Measurements from ENCODE around the gene PRDM2.
"Not testable (repeated sequence)": the region's sequence is repeated elsewhere in the genome, so short reads cannot be mapped to it uniquely, and the experiment has no call there.

PRDM2 gene

DNA sequence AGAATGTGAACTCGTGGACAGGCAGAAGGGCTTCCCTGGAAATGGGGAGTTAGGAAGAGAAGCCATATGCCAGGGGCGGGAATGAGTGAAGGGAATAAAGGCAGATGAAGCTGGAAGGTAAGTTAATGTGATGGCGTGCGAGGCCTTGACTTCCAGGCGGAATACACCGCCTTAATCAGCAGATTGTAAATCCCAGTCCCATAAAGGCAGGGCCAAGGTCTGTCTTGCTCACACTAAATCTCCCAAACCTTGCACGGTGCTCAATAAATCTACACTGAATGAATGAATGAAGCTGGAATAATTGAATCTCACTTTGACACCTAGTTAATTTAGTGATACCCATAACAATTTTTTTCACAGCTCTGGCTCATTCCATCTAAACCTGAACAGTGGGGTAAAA, 16.8 kb upstream of the PRDM2 start:
- no peak overlapping the region for H2AK5ac ChIP-seq (ENCODE audit: low read length)
- H4K8ac ChIP-seq (ENCODE audit: low read depth, low read length): no peak overlapping the region
- no peaks in the 10 kb centered on the region for H3K27me3 ChIP-seq (ENCODE audit: insufficient read depth, low read length)
- H3K4ac ChIP-seq (ENCODE audit: low read depth, low read length): no peak overlapping the region
- H3K4me1 ChIP-seq (ENCODE audit: control insufficient read depth in 1 of 2, insufficient read depth in 2 of 2, low read length in 2 of 2): no peaks in the 10 kb centered on the region
- H4K91ac ChIP-seq (ENCODE audit: low read depth, low read length): no peak overlapping the region
- H3K18ac ChIP-seq (ENCODE audit: low read length): no peak overlapping the region
- H3K36me3 ChIP-seq (ENCODE audit: control insufficient read depth in 1 of 2, insufficient read depth in 2 of 2, low read length in 2 of 2): no peaks in the 10 kb centered on the region
- no CpG with 5 or more reads among the region's 7 CpGs for WGBS (ENCODE audit: extremely low coverage, insufficient coverage, insufficient read length)
- H4K12ac ChIP-seq (ENCODE audit: low read depth, low read length): no peak overlapping the region
- no peak for DNase-seq
- no peaks in the 10 kb centered on the region for H3K9me3 ChIP-seq (ENCODE audit: insufficient read depth, low read depth, low read length)
- H3K4me3 ChIP-seq (ENCODE audit: low read depth, low read length): no peak overlapping the region
- H3K79me2 ChIP-seq (ENCODE audit: control insufficient read depth, insufficient read depth, low read length, poor library complexity): no peaks in the 10 kb centered on the region
- H3K9ac ChIP-seq (ENCODE audit: low read length): no peak overlapping the region
- no peak overlapping the region for H3K23ac ChIP-seq (ENCODE audit: low read length)
- H3K4me2 ChIP-seq (ENCODE audit: low read length): no peak overlapping the region
- no peak overlapping the region for H2BK5ac ChIP-seq (ENCODE audit: low read depth, low read length, poor library complexity)
- no peak overlapping the region for H2AFZ ChIP-seq (ENCODE audit: insufficient read depth, low read length, poor library complexity)
- H2BK12ac ChIP-seq (ENCODE audit: low read length): no peak overlapping the region
- no peak overlapping the region for H2BK120ac ChIP-seq (ENCODE audit: insufficient read depth, low read length, poor library complexity)
- H3K79me1 ChIP-seq (ENCODE audit: low read length): no peaks in the 10 kb centered on the region
- H3K14ac ChIP-seq (ENCODE audit: low read length): no peak overlapping the region
- no peak overlapping the region for H3K27ac ChIP-seq (ENCODE audit: low read depth, low read length)

DNA sequence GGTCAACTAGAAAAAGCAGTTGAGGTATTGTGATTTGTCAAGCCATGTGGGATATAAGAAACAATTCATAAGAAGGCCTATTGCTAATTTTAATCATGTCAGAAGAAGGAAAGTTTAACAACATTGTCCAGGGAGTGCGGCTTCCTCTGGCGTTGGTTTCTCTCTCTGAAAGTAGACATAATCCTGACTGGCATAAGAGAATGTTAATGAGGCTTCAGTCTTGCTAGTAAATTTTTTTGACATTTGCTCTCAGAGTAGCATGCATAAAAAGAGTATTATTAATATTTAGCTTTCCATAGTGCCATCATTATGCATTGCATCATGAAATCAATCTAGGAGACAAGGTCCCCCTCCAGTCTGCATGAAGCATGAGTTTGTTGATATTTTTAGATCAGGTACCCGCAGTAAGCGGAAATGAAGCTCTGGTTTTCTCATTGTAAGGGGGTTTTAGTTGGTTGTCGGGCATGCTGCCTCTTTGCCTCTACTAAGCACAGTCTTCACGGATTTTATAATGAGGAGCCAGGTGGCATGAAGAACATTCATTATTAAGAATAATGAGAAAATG, 12.8 kb upstream of the PRDM2 start:
- no peak overlapping the region for H3K4me3 ChIP-seq (ENCODE audit: low read depth, low read length)
- H3K9ac ChIP-seq (ENCODE audit: low read length): no peak overlapping the region
- no peak overlapping the region for H2BK5ac ChIP-seq (ENCODE audit: low read depth, low read length, poor library complexity)
- H3K27me3 ChIP-seq (ENCODE audit: insufficient read depth, low read length): no peaks in the 10 kb centered on the region
- no peak overlapping the region for H2BK12ac ChIP-seq (ENCODE audit: low read length)
- H2AK5ac ChIP-seq (ENCODE audit: low read length): no peak overlapping the region
- H3K4ac ChIP-seq (ENCODE audit: low read depth, low read length): no peak overlapping the region
- WGBS (ENCODE audit: extremely low coverage, insufficient coverage, insufficient read length): no CpG with 5 or more reads among the region's 6 CpGs
- no peak overlapping the region for H2AFZ ChIP-seq (ENCODE audit: insufficient read depth, low read length, poor library complexity)
- H4K12ac ChIP-seq (ENCODE audit: low read depth, low read length): no peak overlapping the region
- no peak overlapping the region for H3K23ac ChIP-seq (ENCODE audit: low read length)
- H3K4me2 ChIP-seq (ENCODE audit: low read length): no peak overlapping the region
- H3K4me1 ChIP-seq (ENCODE audit: control insufficient read depth in 1 of 2, insufficient read depth in 2 of 2, low read length in 2 of 2): no peaks in the 10 kb centered on the region
- no peak overlapping the region for H4K8ac ChIP-seq (ENCODE audit: low read depth, low read length)
- no peaks in the 10 kb centered on the region for H3K79me2 ChIP-seq (ENCODE audit: control insufficient read depth, insufficient read depth, low read length, poor library complexity)
- no peak overlapping the region for H3K14ac ChIP-seq (ENCODE audit: low read length)
- H3K9me3 ChIP-seq (ENCODE audit: insufficient read depth, low read depth, low read length): no peaks in the 10 kb centered on the region
- no peak overlapping the region for H3K18ac ChIP-seq (ENCODE audit: low read length)
- H3K36me3 ChIP-seq (ENCODE audit: control insufficient read depth in 1 of 2, insufficient read depth in 2 of 2, low read length in 2 of 2): no peaks in the 10 kb centered on the region
- H4K91ac ChIP-seq (ENCODE audit: low read depth, low read length): no peak overlapping the region
- DNase-seq: no peak
- H2BK120ac ChIP-seq (ENCODE audit: insufficient read depth, low read length, poor library complexity): no peak overlapping the region
- no peaks in the 10 kb centered on the region for H3K79me1 ChIP-seq (ENCODE audit: low read length)
- no peak overlapping the region for H3K27ac ChIP-seq (ENCODE audit: low read depth, low read length)

DNA sequence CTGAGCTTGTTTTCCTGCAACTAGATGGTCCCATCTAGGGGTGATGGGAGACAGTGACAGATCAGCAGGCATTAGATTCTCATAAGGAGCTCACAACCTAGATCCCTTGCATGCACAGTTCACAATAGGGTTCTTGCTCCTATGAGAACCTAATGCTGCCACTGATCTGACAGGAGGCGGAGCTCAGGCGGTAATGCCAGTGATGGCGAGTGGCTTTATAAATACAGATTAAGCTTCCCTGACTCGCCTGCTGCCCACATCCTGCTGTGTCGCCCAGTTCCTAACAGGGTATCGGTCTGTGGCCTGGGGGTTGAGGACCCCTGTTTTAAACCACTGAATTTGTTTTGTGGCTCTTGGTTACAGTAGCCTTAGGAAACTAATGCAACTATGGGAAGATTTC, 6.9 kb upstream of the PRDM2 start:
- H3K4me2 ChIP-seq (ENCODE audit: low read length); H3K18ac ChIP-seq (ENCODE audit: low read length); H3K14ac ChIP-seq (ENCODE audit: low read length); H2AK5ac ChIP-seq (ENCODE audit: low read length); H3K4me3 ChIP-seq (ENCODE audit: low read depth, low read length); H3K27me3 ChIP-seq (ENCODE audit: insufficient read depth, low read length); H2BK12ac ChIP-seq (ENCODE audit: low read length); H4K12ac ChIP-seq (ENCODE audit: low read depth, low read length); H3K27ac ChIP-seq (ENCODE audit: low read depth, low read length); H3K9me3 ChIP-seq (ENCODE audit: insufficient read depth, low read depth, low read length); H2BK120ac ChIP-seq (ENCODE audit: insufficient read depth, low read length, poor library complexity); H3K9ac ChIP-seq (ENCODE audit: low read length); H4K8ac ChIP-seq (ENCODE audit: low read depth, low read length); H4K91ac ChIP-seq (ENCODE audit: low read depth, low read length); H3K79me2 ChIP-seq (ENCODE audit: control insufficient read depth, insufficient read depth, low read length, poor library complexity); H2BK5ac ChIP-seq (ENCODE audit: low read depth, low read length, poor library complexity); H3K23ac ChIP-seq (ENCODE audit: low read length); H3K79me1 ChIP-seq (ENCODE audit: low read length); H3K4me1 ChIP-seq (ENCODE audit: control insufficient read depth in 1 of 2, insufficient read depth in 2 of 2, low read length in 2 of 2); H2AFZ ChIP-seq (ENCODE audit: insufficient read depth, low read length, poor library complexity); DNase-seq; H3K4ac ChIP-seq (ENCODE audit: low read depth, low read length); H3K36me3 ChIP-seq (ENCODE audit: control insufficient read depth in 1 of 2, insufficient read depth in 2 of 2, low read length in 2 of 2): not testable (repeated sequence)
- no CpG with 5 or more reads among the region's 6 CpGs for WGBS (ENCODE audit: extremely low coverage, insufficient coverage, insufficient read length)

DNA sequence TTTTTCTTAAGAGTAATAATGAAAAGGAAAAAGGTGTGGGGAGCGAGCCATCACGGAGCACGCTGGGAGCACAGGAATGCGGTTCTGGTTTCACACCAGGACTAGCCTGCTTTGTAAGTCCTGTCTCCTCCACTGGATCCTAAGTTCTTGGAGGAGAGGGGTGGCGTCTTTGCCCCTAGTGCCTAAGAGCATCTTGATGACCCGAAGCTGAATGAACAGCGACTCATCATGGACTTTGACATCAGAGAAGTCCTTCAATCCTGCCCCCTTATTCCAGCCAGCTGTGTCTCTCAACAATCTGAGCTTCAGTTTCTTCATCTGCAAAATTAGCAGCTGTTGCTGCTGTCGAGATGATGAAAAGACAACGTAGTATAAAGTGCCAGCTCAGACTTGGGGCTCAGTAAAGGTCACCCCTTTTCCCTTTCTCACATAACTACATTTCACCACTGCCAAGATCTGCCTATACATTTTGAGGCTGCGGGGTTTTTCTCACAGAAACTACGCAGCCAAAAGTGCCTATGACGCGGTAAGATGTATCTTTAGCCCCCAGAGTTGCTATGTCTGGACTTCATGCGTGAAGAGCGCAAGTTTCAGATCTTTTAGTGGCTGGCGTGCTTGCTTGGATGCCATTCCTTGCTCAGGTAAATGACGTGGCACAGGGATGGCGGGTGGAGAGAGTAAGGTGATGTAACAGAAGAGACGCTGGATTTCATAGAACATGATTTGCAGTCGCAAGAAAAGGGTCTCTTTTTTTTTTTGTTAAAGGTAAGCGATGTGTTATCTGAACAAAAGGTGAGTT, 4.9 kb upstream of the PRDM2 start:
- Histone ChIP-seq H4K91ac (ENCODE audit: low read depth, low read length) (no peak overlapping the region), H4K12ac (ENCODE audit: low read depth, low read length) (no peak overlapping the region), H2BK120ac (ENCODE audit: insufficient read depth, low read length, poor library complexity) (no peak overlapping the region), H3K27me3 (ENCODE audit: insufficient read depth, low read length) (no peaks in the 10 kb centered on the region), H3K18ac (ENCODE audit: low read length) (no peak overlapping the region), H2BK12ac (ENCODE audit: low read length) (no peak overlapping the region), H2BK5ac (ENCODE audit: low read depth, low read length, poor library complexity) (no peak overlapping the region), H2AK5ac (ENCODE audit: low read length) (no peak overlapping the region), H3K9ac (ENCODE audit: low read length) (peak overlapping the region; percentile 65), H3K4me3 (ENCODE audit: low read depth, low read length) (no peak overlapping the region), H3K4me1 (ENCODE audit: control insufficient read depth in 1 of 2, insufficient read depth in 2 of 2, low read length in 2 of 2) (peaks cover 4 to 10% of the 10 kb centered on the region in 2 experiments), H3K79me2 (ENCODE audit: control insufficient read depth, insufficient read depth, low read length, poor library complexity) (peaks cover 3% of the 10 kb centered on the region), H3K4me2 (ENCODE audit: low read length) (no peak overlapping the region), H4K8ac (ENCODE audit: low read depth, low read length) (no peak overlapping the region), H3K79me1 (ENCODE audit: low read length) (peaks cover 6% of the 10 kb centered on the region), H3K27ac (ENCODE audit: low read depth, low read length) (no peak overlapping the region), H3K14ac (ENCODE audit: low read length) (no peak overlapping the region), H3K23ac (ENCODE audit: low read length) (no peak overlapping the region), H3K9me3 (ENCODE audit: insufficient read depth, low read depth, low read length) (no peaks in the 10 kb centered on the region), H2AFZ (ENCODE audit: insufficient read depth, low read length, poor library complexity) (no peak overlapping the region), H3K4ac (ENCODE audit: low read depth, low read length) (no peak overlapping the region), H3K36me3 (ENCODE audit: control insufficient read depth in 1 of 2, insufficient read depth in 2 of 2, low read length in 2 of 2) (no peaks in the 10 kb centered on the region)
- WGBS (ENCODE audit: extremely low coverage, insufficient coverage, insufficient read length): no CpG with 5 or more reads among the region's 21 CpGs
- DNase-seq: peak; percentile 88 to 94
